Liver (tissue), 9 donors: ENCODE data around the gene SEC24C. TPM values are rescaled to one million over a fixed set of nuclear protein-coding genes. Genes with fewer than 3 reads are reported as not detected.
"Not testable (repeated sequence)": the region's sequence is repeated elsewhere in the genome, so short reads cannot be mapped to it uniquely, and the experiment has no call there.

ENCODE experiments used
- DNase-seq: peaks from one replicate; pipeline ENCODE4 v3.0.0-alpha.2; 2017; ENCODE audit warnings: low spot score
- H3K27ac ChIP-seq, 2 donors: one replicate each; pipeline ENCODE4 v1.7.0; 2013; ENCODE audit warnings: inconsistent platforms in 2 of 2, low read length in 2 of 2, control low read depth in 1 of 2, low read depth in 1 of 2, mild to moderate bottlenecking in 1 of 2
- H3K27me3 ChIP-seq, 4 donors: one replicate each; pipeline versions ENCODE4 v1.6.1 to v1.7.0; 2013; ENCODE audit warnings: low read length in 3 of 4, inconsistent platforms in 1 of 4, mild to moderate bottlenecking in 1 of 4, moderate library complexity in 1 of 4; ENCODE audit not compliant: control insufficient read depth in 4 of 4, insufficient read depth in 4 of 4
- H3K36me3 ChIP-seq, 4 donors: one replicate each; pipeline versions ENCODE4 v1.6.1 to v1.7.0; 2013; ENCODE audit warnings: low read length in 3 of 4, mild to moderate bottlenecking in 3 of 4, low read depth in 1 of 4, moderate library complexity in 1 of 4; ENCODE audit not compliant: control insufficient read depth in 4 of 4, insufficient read depth in 3 of 4
- H3K4me1 ChIP-seq, 4 donors: one replicate each; pipeline versions ENCODE4 v1.6.1 to v1.7.0; 2013; ENCODE audit warnings: low read length in 3 of 4, mild to moderate bottlenecking in 3 of 4, moderate library complexity in 1 of 4; ENCODE audit not compliant: control insufficient read depth in 4 of 4, insufficient read depth in 4 of 4
- H3K4me3 ChIP-seq, 3 donors: one replicate each; pipeline versions ENCODE4 v1.6.1 to v1.7.0; 2013; ENCODE audit warnings: low read length in 3 of 3, control low read depth in 1 of 3, low read depth in 1 of 3, mild to moderate bottlenecking in 1 of 3
- H3K9ac ChIP-seq, 2 donors: one replicate each; pipeline ENCODE4 v1.7.0; 2013; ENCODE audit warnings: low read length in 2 of 2, mild to moderate bottlenecking in 2 of 2, moderate library complexity in 2 of 2, control low read depth in 1 of 2, low read depth in 1 of 2
- H3K9me3 ChIP-seq, 4 donors: one replicate each; pipeline versions ENCODE4 v1.6.1 to v1.7.0; 2013; ENCODE audit warnings: low read length in 3 of 4; ENCODE audit not compliant: control insufficient read depth in 4 of 4
- FOXA1 ChIP-seq: IDR thresholded peaks from 2 replicates; pipeline ENCODE4 v1.6.1; 2016; ENCODE audit warnings: antibody characterized with exemption
- GABPA ChIP-seq, 2 donors: IDR thresholded peaks in 1 of 2; conservative IDR thresholded peaks in 1 of 2; 2 replicates each; pipeline ENCODE4 v1.6.1; 2016; ENCODE audit warnings: antibody characterized with exemption in 2 of 2, mild to moderate bottlenecking in 1 of 2, moderate library complexity in 1 of 2
- HNF4A ChIP-seq, 2 donors: conservative IDR thresholded peaks; 2 replicates each; pipeline ENCODE4 v1.6.1; 2016; ENCODE audit warnings: antibody characterized with exemption in 2 of 2, mild to moderate bottlenecking in 2 of 2
- HNF4G ChIP-seq: IDR thresholded peaks from 2 replicates; pipeline ENCODE4 v1.6.1; 2016; ENCODE audit warnings: antibody characterized with exemption
- JUND ChIP-seq, 2 donors: IDR thresholded peaks; 2 replicates each; pipeline ENCODE4 v1.6.1; 2016; ENCODE audit warnings: antibody characterized with exemption in 2 of 2
- NR2F2 ChIP-seq: IDR thresholded peaks from 2 replicates; pipeline ENCODE4 v1.6.1; 2016; ENCODE audit warnings: antibody characterized with exemption
- RAD21 ChIP-seq, 2 donors: IDR thresholded peaks; 2 replicates each; pipeline ENCODE4 v1.6.1; 2016; ENCODE audit warnings: antibody characterized with exemption in 2 of 2, mild to moderate bottlenecking in 2 of 2
- SP1 ChIP-seq: IDR thresholded peaks from 2 replicates; pipeline ENCODE4 v1.6.1; 2018; ENCODE audit warnings: antibody characterized with exemption, mild to moderate bottlenecking
- WGBS: extraction: QIAGEN DNeasy Blood & Tissue Kit; methylation state at CpG from one replicate; pipeline ENCODE4 v1.1.7; 2013; 5-methylcytosine and 5-hydroxymethylcytosine counted together
- polyA plus RNA-seq, 2 donors: library from polyadenylated mRNA; stranded (reverse) in 1 of 2; unstranded in 1 of 2; fragments of 200-250 nt in 1 of 2; fragments of >200 nt in 1 of 2; fragmentation: Nextera tagmentation in 1 of 2; extraction: Ambion mirVana in 1 of 2; gene quantifications; one replicate each; pipeline versions ENCODE4 v1.2.1 to v1.2.3, GENCODE V29; 2013 to 2015
- total RNA-seq, 2 donors: library from RNA; depleted of rRNA; stranded (reverse); fragments of >200 nt; gene quantifications; one replicate each; pipeline ENCODE4 v1.2.3, GENCODE V29; 2014
- TF ChIP-seq, protein P1 (sequence below): IDR thresholded peaks from 2 replicates; pipeline ENCODE4 v1.6.1; 2016; ENCODE audit warnings: antibody characterized with exemption
- TF ChIP-seq, protein P2 (sequence below): IDR thresholded peaks from 2 replicates; pipeline ENCODE4 v1.6.1; 2016; ENCODE audit warnings: antibody characterized with exemption
- TF ChIP-seq, protein P3 (sequence below): IDR thresholded peaks from 2 replicates; pipeline ENCODE4 v1.6.1; 2016; ENCODE audit warnings: antibody characterized with exemption
- donor health status: healthy.
- donor health status: healthy.
- donor health status: healthy.
- donor health status: healthy.
- donor health status: healthy.

The SEC24C gene
- total and polyA plus RNA-seq, 4 donors: 15.0 to 48.1 (median 40.9) TPM

- H3K9ac ChIP-seq: no peak overlapping the region
- TF ChIP-seq SP1 (no peak), FOXA1 (no peak), NR2F2 (no peak), RAD21 (IDR thresholded peaks at IDR 0.05) (no peak), HNF4G (no peak), JUND (IDR thresholded peaks at IDR 0.05) (no peak), GABPA (IDR thresholded peaks at IDR 0.05 in 1 of 2, conservative IDR thresholded peaks at IDR 0.05 in 1 of 2) (no peak)
- TF ChIP-seq, protein P1, sequence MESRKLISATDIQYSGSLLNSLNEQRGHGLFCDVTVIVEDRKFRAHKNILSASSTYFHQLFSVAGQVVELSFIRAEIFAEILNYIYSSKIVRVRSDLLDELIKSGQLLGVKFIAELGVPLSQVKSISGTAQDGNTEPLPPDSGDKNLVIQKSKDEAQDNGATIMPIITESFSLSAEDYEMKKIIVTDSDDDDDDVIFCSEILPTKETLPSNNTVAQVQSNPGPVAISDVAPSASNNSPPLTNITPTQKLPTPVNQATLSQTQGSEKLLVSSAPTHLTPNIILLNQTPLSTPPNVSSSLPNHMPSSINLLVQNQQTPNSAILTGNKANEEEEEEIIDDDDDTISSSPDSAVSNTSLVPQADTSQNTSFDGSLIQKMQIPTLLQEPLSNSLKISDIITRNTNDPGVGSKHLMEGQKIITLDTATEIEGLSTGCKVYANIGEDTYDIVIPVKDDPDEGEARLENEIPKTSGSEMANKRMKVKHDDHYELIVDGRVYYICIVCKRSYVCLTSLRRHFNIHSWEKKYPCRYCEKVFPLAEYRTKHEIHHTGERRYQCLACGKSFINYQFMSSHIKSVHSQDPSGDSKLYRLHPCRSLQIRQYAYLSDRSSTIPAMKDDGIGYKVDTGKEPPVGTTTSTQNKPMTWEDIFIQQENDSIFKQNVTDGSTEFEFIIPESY: no peak
- TF ChIP-seq, protein P2, sequence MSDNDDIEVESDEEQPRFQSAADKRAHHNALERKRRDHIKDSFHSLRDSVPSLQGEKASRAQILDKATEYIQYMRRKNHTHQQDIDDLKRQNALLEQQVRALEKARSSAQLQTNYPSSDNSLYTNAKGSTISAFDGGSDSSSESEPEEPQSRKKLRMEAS: no peak
- H3K27me3 ChIP-seq: no peaks in the 10 kb centered on the region
- no peak overlapping the region for H3K27ac ChIP-seq
- no peak overlapping the region for H3K4me3 ChIP-seq
- WGBS: 96% methylated on average over 26 of the region's 26 CpGs
- peaks cover 29 to 81% (median 67%) of the 10 kb centered on the region in 4 donors for H3K36me3 ChIP-seq
- no peak for DNase-seq
- peaks cover 3 to 11% (median 8%) of the 10 kb centered on the region in 4 donors for H3K4me1 ChIP-seq
- no peaks in the 10 kb centered on the region for H3K9me3 ChIP-seq
These were observed 47.8 kb downstream of the SEC24C start for GRCh38 chr10:73791871-73792400.

GRCh38 chr10:73793456-73793855, 49.3 kb downstream of the SEC24C start:
- Histone ChIP-seq H3K27me3 (no peaks in the 10 kb centered on the region), H3K9ac (no peak overlapping the region), H3K27ac (no peak overlapping the region), H3K4me3 (no peak overlapping the region), H3K9me3 (no peaks in the 10 kb centered on the region), H3K36me3 (peaks cover 36 to 97% (median 81%) of the 10 kb centered on the region in 4 donors), H3K4me1 (no peaks in the 10 kb centered on the region)
- WGBS: 97% methylated on average over 5 of the region's 5 CpGs
- DNase-seq: no peak
- TF ChIP-seq HNF4A (conservative IDR thresholded peaks at IDR 0.05) (no peak), SP1 (no peak)
- TF ChIP-seq, protein P3, sequence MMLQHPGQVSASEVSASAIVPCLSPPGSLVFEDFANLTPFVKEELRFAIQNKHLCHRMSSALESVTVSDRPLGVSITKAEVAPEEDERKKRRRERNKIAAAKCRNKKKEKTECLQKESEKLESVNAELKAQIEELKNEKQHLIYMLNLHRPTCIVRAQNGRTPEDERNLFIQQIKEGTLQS: no peak

GRCh38 chr10:73795491-73795890, 51.3 kb downstream of the SEC24C start:
- not testable (repeated sequence) for H3K27ac ChIP-seq, DNase-seq, H3K27me3 ChIP-seq, H3K4me1 ChIP-seq, H3K9me3 ChIP-seq, H3K4me3 ChIP-seq, H3K9ac ChIP-seq
- WGBS: 97% methylated on average over 10 of the region's 10 CpGs
- peaks cover 24 to 96% (median 79%) of the 10 kb centered on the region in 4 donors for H3K36me3 ChIP-seq

DNA sequence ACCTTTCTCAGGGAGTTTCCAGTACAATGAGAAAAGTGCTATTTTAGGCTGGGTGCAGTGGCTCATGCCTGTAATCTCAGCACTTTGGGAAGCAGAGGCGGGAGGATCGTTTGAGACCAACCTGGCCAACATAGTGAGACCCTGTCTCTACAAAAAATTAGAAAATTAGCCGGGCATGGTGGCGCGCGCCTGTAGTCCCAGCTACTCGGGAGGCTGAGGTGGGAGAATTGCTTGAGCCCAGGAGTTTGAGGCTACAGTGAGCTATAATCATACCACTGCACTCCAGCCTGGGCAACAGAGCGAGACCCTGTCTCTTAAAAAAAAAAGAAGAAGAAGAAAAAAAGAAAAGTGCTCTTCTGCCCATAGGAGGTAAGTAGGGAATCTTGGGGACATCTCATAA, 51.9 kb downstream of the SEC24C start:
- not testable (repeated sequence) for H3K27me3 ChIP-seq, H3K4me3 ChIP-seq, DNase-seq, H3K9ac ChIP-seq, H3K4me1 ChIP-seq, H3K27ac ChIP-seq, H3K9me3 ChIP-seq
- 97% methylated on average over 8 of the region's 8 CpGs for WGBS
- peaks cover 21 to 95% (median 76%) of the 10 kb centered on the region in 4 donors for H3K36me3 ChIP-seq
